Lung (tissue), 12 donors: ENCODE data around the gene HS6ST1. TPM values are rescaled to one million over a fixed set of nuclear protein-coding genes. Genes with fewer than 3 reads are reported as not detected.

Experiments used
- ATAC-seq: fragments of 200-7000 bp; cut with Tn5 transposase; one replicate; pipeline ENCODE4 v1.9.1; 2020; ENCODE audit warnings: moderate number of reproducible peaks; ENCODE audit not compliant: insufficient read depth, low FRiP score
- DNase-seq, 3 donors: peaks; one replicate each; pipeline ENCODE4 v3.0.0-alpha.2; 2013 to 2017
- H3K27ac ChIP-seq, 2 donors: one replicate each; pipeline ENCODE4 v1.5.1; 2013; ENCODE audit warnings: mild to moderate bottlenecking in 2 of 2, moderate library complexity in 2 of 2, control low read depth in 1 of 2, inconsistent platforms in 1 of 2, low read depth in 1 of 2, low read length in 1 of 2
- H3K27me3 ChIP-seq, 3 donors: one replicate each; pipeline ENCODE4 v1.5.1; 2013; ENCODE audit warnings: low read length in 2 of 3; ENCODE audit not compliant: control insufficient read depth in 3 of 3, insufficient read depth in 3 of 3
- H3K36me3 ChIP-seq, 4 donors: one replicate each; pipeline ENCODE4 v1.5.1; 2013; ENCODE audit warnings: low read length in 4 of 4, mild to moderate bottlenecking in 1 of 4, moderate library complexity in 1 of 4; ENCODE audit not compliant: control insufficient read depth in 4 of 4, insufficient read depth in 4 of 4
- H3K4me1 ChIP-seq, 5 donors: one replicate each; pipeline ENCODE4 v1.5.1; 2013; ENCODE audit warnings: low read length in 5 of 5, mild to moderate bottlenecking in 2 of 5, moderate library complexity in 1 of 5; ENCODE audit not compliant: control insufficient read depth in 5 of 5, insufficient read depth in 5 of 5
- H3K4me3 ChIP-seq: one replicate; pipeline ENCODE4 v1.5.1; 2013; ENCODE audit warnings: mild to moderate bottlenecking, control low read depth, moderate library complexity
- H3K9ac ChIP-seq, 2 donors: one replicate each; pipeline ENCODE4 v1.5.1; 2013; ENCODE audit warnings: low read length in 2 of 2, control low read depth in 1 of 2; ENCODE audit not compliant: insufficient read depth in 1 of 2
- H3K9me3 ChIP-seq, 4 donors: one replicate each; pipeline ENCODE4 v1.5.1; 2013; ENCODE audit warnings: low read length in 3 of 4, mild to moderate bottlenecking in 1 of 4, moderate library complexity in 1 of 4; ENCODE audit not compliant: control insufficient read depth in 4 of 4, insufficient read depth in 3 of 4
- CTCF ChIP-seq: IDR thresholded peaks from 2 replicates; pipeline ENCODE4 v1.5.1; 2012; ENCODE audit warnings: mild to moderate bottlenecking; ENCODE audit errors: control extremely low read depth, extremely low read depth
- WGBS, 2 donors: extraction: QIAGEN DNeasy Blood & Tissue Kit; methylation state at CpG; one replicate each; pipeline ENCODE4 v1.1.7; 2013; 5-methylcytosine and 5-hydroxymethylcytosine counted together
- polyA plus RNA-seq, 2 donors: library from polyadenylated mRNA; stranded (reverse); fragments of 200-250 nt; gene quantifications; one replicate each; pipeline ENCODE4 v1.2.1, GENCODE V29; 2013
- total RNA-seq, 2 donors: library from RNA; depleted of rRNA in 1 of 2; stranded (reverse); fragments of >200 nt in 1 of 2; gene quantifications; one replicate each; pipeline ENCODE4 v1.2.1, GENCODE V29; 2014 to 2021
- donor health status: control.
- donor health status: control.
- donor health status: Bipolar disorder and iron deficiency.
- donor health status: healthy.
- donor health status: DM: yes; HTN: yes; CAD: no.

Gene HS6ST1
- total and polyA plus RNA-seq, 4 donors: 15.1 to 37.7 (median 29.1) TPM

DNA sequence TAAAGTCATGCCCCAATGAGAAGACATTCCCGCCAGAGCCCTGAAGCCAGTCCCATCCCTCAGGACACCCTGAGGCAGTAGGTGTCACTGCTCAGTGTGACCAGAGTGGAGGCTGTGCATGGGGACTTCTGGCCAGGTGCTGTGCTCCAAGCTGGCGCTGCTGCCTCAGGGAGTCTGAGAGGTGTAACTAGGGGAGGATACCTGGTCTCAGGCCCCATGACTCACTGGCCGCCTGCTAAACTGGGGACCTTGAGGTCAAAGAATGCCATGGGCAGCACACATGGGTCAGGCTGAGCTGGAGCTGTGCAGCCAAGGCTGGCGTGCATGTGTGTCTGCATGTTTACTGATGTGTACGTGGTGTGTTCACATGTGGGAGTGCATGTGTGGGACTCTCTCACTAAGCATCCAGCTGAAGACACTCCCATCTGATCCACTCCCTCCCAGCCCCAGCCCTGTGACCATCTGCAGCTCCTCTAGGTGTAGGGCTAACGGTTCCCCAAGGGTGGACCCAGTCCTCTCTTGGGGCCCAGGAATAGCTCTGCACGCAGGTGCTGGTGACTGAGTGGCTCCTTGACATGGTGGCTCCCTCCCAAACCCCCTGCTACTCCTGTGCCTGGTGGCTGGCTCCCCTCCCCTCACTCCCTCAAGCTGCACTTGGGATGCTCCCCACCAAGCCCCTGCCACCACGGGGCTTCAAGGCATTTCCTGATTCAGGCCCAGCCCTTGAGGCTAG lies 16.5 kb downstream of the HS6ST1 start:
- H3K27me3 ChIP-seq: no peaks in the 10 kb centered on the region
- H3K4me1 ChIP-seq: peaks cover 8 to 42% (median 27%) of the 10 kb centered on the region in 5 donors
- no peak for DNase-seq
- H3K27ac ChIP-seq: peak overlapping the region in 1 of 2 donors; percentile 8
- ATAC-seq: no peak
- H3K36me3 ChIP-seq: peaks cover 0 to 3% (median 1%) of the 10 kb centered on the region in 4 donors
- H3K4me3 ChIP-seq: no peak overlapping the region
- H3K9ac ChIP-seq: no peak overlapping the region
- no peak for TF ChIP-seq CTCF
- no peaks in the 10 kb centered on the region for H3K9me3 ChIP-seq
- WGBS, 2 donors: 83 to 87% methylated on average over 8 of the region's 8 CpGs

GRCh38 chr2:128301501-128301966 lies 17.1 kb downstream of the HS6ST1 start:
- Histone ChIP-seq H3K4me1 (peaks cover 8 to 36% (median 21%) of the 10 kb centered on the region in 5 donors), H3K27ac (peak overlapping the region in 1 of 2 donors; percentile 8), H3K36me3 (peaks cover 0 to 3% (median 1%) of the 10 kb centered on the region in 4 donors), H3K9me3 (no peaks in the 10 kb centered on the region), H3K4me3 (no peak overlapping the region), H3K27me3 (no peaks in the 10 kb centered on the region), H3K9ac (no peak overlapping the region)
- 81 to 83% methylated on average over 13 of the region's 13 CpGs for WGBS, 2 donors
- no peak for TF ChIP-seq CTCF
- peak in 1 of 3 donors; percentile 45 for DNase-seq
- no peak for ATAC-seq

DNA sequence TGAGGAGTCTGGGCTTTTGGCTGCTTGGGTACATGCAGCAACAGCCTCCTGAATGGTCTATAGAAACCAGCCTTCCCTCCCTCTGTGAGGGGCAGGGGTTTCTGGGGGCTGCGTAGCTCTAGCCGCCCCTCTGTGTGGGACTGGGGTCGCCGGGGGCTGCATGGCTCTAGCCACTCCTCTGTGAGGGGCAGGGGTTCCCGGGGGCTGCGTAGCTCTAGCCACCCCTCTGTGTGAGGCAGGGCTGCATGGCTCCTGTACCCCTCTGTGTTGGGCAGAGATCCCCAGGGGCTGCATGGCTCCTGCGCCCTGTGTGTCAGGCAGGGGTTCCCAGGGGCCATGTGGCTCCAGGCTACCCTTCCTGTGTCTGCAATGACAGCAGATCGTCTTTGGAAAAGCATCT lies 17.6 kb downstream of the HS6ST1 start:
- peaks cover 0 to 3% (median 1%) of the 10 kb centered on the region in 4 donors for H3K36me3 ChIP-seq
- H3K9ac ChIP-seq: no peak overlapping the region
- no peak for TF ChIP-seq CTCF
- no peaks in the 10 kb centered on the region for H3K9me3 ChIP-seq
- no peaks in the 10 kb centered on the region for H3K27me3 ChIP-seq
- H3K27ac ChIP-seq: peak overlapping the region in 1 of 2 donors; percentile 12
- ATAC-seq (no peak), DNase-seq (no peak)
- H3K4me1 ChIP-seq: peaks cover 8 to 31% (median 16%) of the 10 kb centered on the region in 5 donors
- WGBS, 2 donors: 86 to 91% methylated on average over 8 of the region's 8 CpGs
- H3K4me3 ChIP-seq: no peak overlapping the region
